ENCODE measurements around the gene METAP1D. TPM values are rescaled to one million over a fixed set of nuclear protein-coding genes. Genes with fewer than 3 reads are reported as not detected.

METAP1D gene
- total and polyA plus RNA-seq, 12 donors, result 1.7 to 21.8 (median 7.8) TPM

- DNase-seq, result no peak
- peaks cover 16 to 30% of the 10 kb centered on the region in 2 donors for H3K4me1 ChIP-seq (replicated peaks in 1 of 2)
- H3K27me3 ChIP-seq, result peaks cover 61% of the 10 kb centered on the region
- TF ChIP-seq POLR2A (IDR thresholded peaks at IDR 0.05), result no peak
- no peak overlapping the region for H3K27ac ChIP-seq
- H3K36me3 ChIP-seq (replicated peaks in 1 of 2), result no peaks in the 10 kb centered on the region
- H3K9me3 ChIP-seq (replicated peaks in 1 of 3), result no peaks in the 10 kb centered on the region
- 26 to 28% (median 26%) methylated on average over 31 to 36 of the region's 36 CpGs for WGBS, 4 donors
- H3K4me3 ChIP-seq, result no peak overlapping the region
- intact Hi-C loops (cut with DNase I), result no loop called here
Measured at GRCh38 chr2:172081221-172082022, 81.7 kb downstream of the METAP1D start.

- intact Hi-C loops (cut with DNase I), result no loop called here
- peaks cover 16 to 33% of the 10 kb centered on the region in 2 donors for H3K4me1 ChIP-seq (replicated peaks in 1 of 2)
Measured at GRCh38 chr2:172082105-172082943, 82.6 kb downstream of the METAP1D start.

GRCh38 chr2:172082944-172083627, 83.3 kb downstream of the METAP1D start:
- no peak for TF ChIP-seq CTCF (IDR thresholded peaks at IDR 0.05)
- TF ChIP-seq POLR2A (IDR thresholded peaks at IDR 0.05), result no peak
- Histone ChIP-seq H3K4me3 (no peak overlapping the region), H3K36me3 (replicated peaks in 1 of 2) (no peaks in the 10 kb centered on the region), H3K27me3 (peaks cover 78% of the 10 kb centered on the region), H3K4me1 (replicated peaks in 1 of 2) (peaks cover 16 to 33% of the 10 kb centered on the region in 2 donors), H3K27ac (no peak overlapping the region), H3K9me3 (replicated peaks in 1 of 3) (no peaks in the 10 kb centered on the region)
- intact Hi-C loops (cut with DNase I), result no loop called here
- WGBS, 4 donors, result 11 to 26% (median 15%) methylated on average over 25 to 42 of the region's 42 CpGs
- no peak for DNase-seq

More at GRCh38 chr2:172082105-172082943, 82.6 kb downstream of the METAP1D start:
- peaks cover 70% of the 10 kb centered on the region for H3K27me3 ChIP-seq
- no peak for TF ChIP-seq POLR2A (IDR thresholded peaks at IDR 0.05)
- TF ChIP-seq CTCF (IDR thresholded peaks at IDR 0.05), result no peak
- no peak overlapping the region for H3K27ac ChIP-seq
- H3K9me3 ChIP-seq (replicated peaks in 1 of 3), result no peaks in the 10 kb centered on the region
- no peaks in the 10 kb centered on the region for H3K36me3 ChIP-seq (replicated peaks in 1 of 2)
- no peak overlapping the region for H3K4me3 ChIP-seq
- DNase-seq, result no peak
- 21 to 30% (median 23%) methylated on average over 14 of the region's 14 CpGs for WGBS, 4 donors

- H3K27me3 ChIP-seq, result peaks cover 85% of the 10 kb centered on the region
- TF ChIP-seq CTCF (IDR thresholded peaks at IDR 0.05), result no peak
- no peak for TF ChIP-seq POLR2A (IDR thresholded peaks at IDR 0.05)
- 18 to 28% (median 21%) methylated on average over 19 to 23 of the region's 23 CpGs for WGBS, 4 donors
- no peak for DNase-seq
- H3K4me3 ChIP-seq, result peak overlapping the region in 1 of 4 donors; percentile 43
- no peaks in the 10 kb centered on the region for H3K9me3 ChIP-seq (replicated peaks in 1 of 3)
- peaks cover 16 to 33% of the 10 kb centered on the region in 2 donors for H3K4me1 ChIP-seq (replicated peaks in 1 of 2)
- intact Hi-C loops (cut with DNase I), result no loop called here
- H3K27ac ChIP-seq, result no peak overlapping the region
- no peaks in the 10 kb centered on the region for H3K36me3 ChIP-seq (replicated peaks in 1 of 2)
Measured at GRCh38 chr2:172083628-172084394, 84.1 kb downstream of the METAP1D start.
